GM12891 (cell line): ENCODE results near the gene ST6GALNAC3.

Source experiments
- PAX5 ChIP-seq: IDR thresholded peaks from 2 replicates; pipeline ENCODE4 v1.6.1; 2011; ENCODE audit warnings: low read length, moderate library complexity, mild to moderate bottlenecking; ENCODE audit not compliant: insufficient read depth, severe bottlenecking
- POLR2A ChIP-seq: IDR thresholded peaks from 2 replicates; pipeline ENCODE4 v1.6.1; 2011; ENCODE audit warnings: low read depth, low read length, control low read depth
- POLR2AphosphoS5 ChIP-seq: IDR thresholded peaks from 2 replicates; pipeline ENCODE4 v1.6.1; 2011; ENCODE audit warnings: low read depth, low read length, control low read depth
- POU2F2 ChIP-seq: IDR thresholded peaks from 2 replicates; pipeline ENCODE4 v1.6.1; 2011; ENCODE audit warnings: low read depth, mild to moderate bottlenecking, control low read depth, low read length, moderate library complexity
- SPI1 ChIP-seq: IDR thresholded peaks from 2 replicates; pipeline ENCODE4 v1.6.1; 2011; ENCODE audit warnings: low read depth, low read length, control low read depth
- TAF1 ChIP-seq: IDR thresholded peaks from 2 replicates; pipeline ENCODE4 v1.6.1; 2011; ENCODE audit warnings: low read depth, low read length, control low read depth

DNA sequence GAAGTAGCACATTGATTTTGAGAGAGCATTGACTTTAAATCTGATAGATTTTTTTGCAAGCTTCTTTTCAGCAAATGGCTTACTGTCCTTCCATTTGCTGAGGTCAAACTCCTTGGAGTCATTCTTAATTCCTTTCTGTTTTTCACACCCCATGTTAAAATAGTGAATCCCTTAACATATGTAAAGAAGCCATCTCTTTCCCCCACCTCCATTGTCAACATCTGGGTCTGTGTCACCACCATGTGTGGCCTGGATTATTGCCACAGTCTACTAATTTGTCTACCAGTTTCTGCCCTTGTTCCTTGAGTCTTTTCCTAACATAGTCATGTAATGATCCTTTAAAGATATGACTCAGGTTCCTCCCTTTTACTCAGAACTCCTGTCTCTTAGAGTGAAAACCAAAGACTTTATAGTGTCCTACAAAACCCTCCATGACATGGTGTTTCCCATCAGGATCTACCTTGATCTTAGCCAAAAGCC, 104.7 kb downstream of the ST6GALNAC3 start:
- TF ChIP-seq POLR2A (no peak), TAF1 (no peak), POLR2AphosphoS5 (no peak), PAX5 (no peak), SPI1 (no peak), POU2F2 (no peak)
